Transverse colon (tissue), 4 donors: ENCODE results near the gene RBPJ. TPM values are rescaled to one million over a fixed set of nuclear protein-coding genes. Genes with fewer than 3 reads are reported as not detected.

Experiments used
- DNase-seq: peaks from one replicate; pipeline ENCODE4 v3.0.0-alpha.2; 2019
- H3K27ac ChIP-seq, 4 donors: fragments of 200-600 bp; sonication (generic); 2 replicates each; pipeline ENCODE4 v1.5.1; 2016 to 2018; ENCODE audit warnings: inconsistent platforms in 4 of 4
- H3K27me3 ChIP-seq: fragments of 200-600 bp; sonication (generic); 2 replicates; pipeline ENCODE4 v1.5.1; 2017; ENCODE audit warnings: inconsistent platforms
- H3K36me3 ChIP-seq, 4 donors: fragments of 200-600 bp; sonication (generic); 2 replicates each; pipeline ENCODE4 v1.5.1; 2017 to 2019; ENCODE audit warnings: inconsistent platforms in 4 of 4
- H3K4me1 ChIP-seq, 4 donors: fragments of 200-600 bp; sonication (generic); 2 replicates each; pipeline ENCODE4 v1.5.1; 2017 to 2020; ENCODE audit warnings: inconsistent platforms in 4 of 4
- H3K4me3 ChIP-seq, 4 donors: fragments of 200-600 bp; sonication (generic); 1 replicate in 1 of 4; 2 replicates in 3 of 4; pipeline versions ENCODE4 v1.5.1 to v1.6.1; 2017 to 2019; ENCODE audit warnings: inconsistent platforms in 4 of 4
- H3K9me3 ChIP-seq, 2 donors: fragments of 200-600 bp; sonication (generic); 2 replicates each; pipeline ENCODE4 v1.5.1; 2017 to 2019; ENCODE audit warnings: inconsistent platforms in 2 of 2
- CTCF ChIP-seq, 5 experiments: fragments of 200-600 bp in 3 of 5; fragments of 450-650 bp in 2 of 5; sonication (generic) in 3 of 5; IDR thresholded peaks; 1 replicate in 2 of 5; 2 replicates in 3 of 5; pipeline ENCODE4 v1.5.1; 2016 to 2017; ENCODE audit warnings: antibody characterized with exemption in 5 of 5, inconsistent platforms in 3 of 5, mild to moderate bottlenecking in 2 of 5, moderate library complexity in 1 of 5
- EP300 ChIP-seq: sonication (generic); formaldehyde crosslinking; IDR thresholded peaks from one replicate; pipeline ENCODE4 v1.6.1; 2017; ENCODE audit warnings: antibody characterized with exemption, low read depth
- POLR2A ChIP-seq: fragments of 450-650 bp; IDR thresholded peaks from one replicate; pipeline ENCODE4 v1.6.1; 2016; ENCODE audit warnings: antibody characterized with exemption, mild to moderate bottlenecking, moderate library complexity
- POLR2AphosphoS5 ChIP-seq, 3 donors: sonication (generic); formaldehyde crosslinking; IDR thresholded peaks; one replicate each; pipeline ENCODE4 v1.6.1; 2016; ENCODE audit warnings: antibody characterized with exemption in 3 of 3
- WGBS, 2 donors: methylation state at CpG; one replicate each; pipeline ENCODE4 v1.1.5; 2018; ENCODE audit warnings: low coverage in 1 of 2; 5-methylcytosine and 5-hydroxymethylcytosine counted together
- in situ Hi-C, 4 donors: fragments of 200-750 bp; cut with MboI; loops; one replicate each; pipeline versions ENCODE4 v1.15.0 to v1.15.1; 2017; ENCODE audit warnings: low sequenced_read_pairs in 3 of 4, low pct_ligation_motif_present in 1 of 4, low pct_unique_long_range_greater_than_20kb in 1 of 4
- intact Hi-C: fragments of 100-400 bp; cut with DNase I; formaldehyde crosslinking; loops from one replicate; pipeline ENCODE4 v1.15.1; 2023; ENCODE audit warnings: low total_unique reads
- total RNA-seq, 4 donors: library from RNA; depleted of rRNA; stranded (reverse); fragments of >200 nt; gene quantifications; one replicate each; pipeline ENCODE4 v1.1.0, GENCODE V29; 2016

Gene RBPJ
- total RNA-seq, 4 donors from 2014 or later, result 15.1 to 104 (median 44.6) TPM

DNA sequence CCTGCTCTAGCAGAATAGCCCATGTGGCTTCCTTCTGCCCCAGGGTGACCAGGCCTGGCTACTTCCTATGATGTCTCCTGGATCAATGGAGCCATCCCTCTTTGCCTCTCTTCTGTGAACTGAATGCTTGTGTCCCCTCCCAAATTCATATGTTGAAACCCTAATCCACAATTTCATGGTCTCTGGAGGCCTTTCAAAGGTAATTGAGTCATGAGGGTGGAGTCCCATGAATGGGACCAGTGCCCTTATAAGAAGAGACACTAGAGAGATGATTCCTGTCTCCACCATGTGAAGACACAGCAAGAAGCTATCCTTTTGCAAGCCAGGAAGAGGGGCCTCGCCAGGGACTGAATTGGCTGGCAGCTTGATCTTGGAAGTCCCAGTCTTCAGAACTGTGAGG lies 151.1 kb downstream of the RBPJ start:
- no peaks in the 10 kb centered on the region for H3K9me3 ChIP-seq
- in situ Hi-C loops, result loop anchor here (25.0 kb wide), 1 partner anchor 540 kb away; no protein-coding TSS in a partner anchor
- no peaks in the 10 kb centered on the region for H3K4me1 ChIP-seq
- H3K27ac ChIP-seq, result no peak overlapping the region
- no peak for DNase-seq
- 74 to 80% methylated on average over 1 of the region's 1 CpG for WGBS, 2 donors
- intact Hi-C loops, result no loop called here
- no peaks in the 10 kb centered on the region for H3K27me3 ChIP-seq
- TF ChIP-seq CTCF (IDR thresholded peaks at IDR 0.05) (no peak), EP300 (no peak), POLR2A (no peak), POLR2AphosphoS5 (IDR thresholded peaks at IDR 0.05) (no peak)
- H3K4me3 ChIP-seq, result no peak overlapping the region
- no peaks in the 10 kb centered on the region for H3K36me3 ChIP-seq

DNA sequence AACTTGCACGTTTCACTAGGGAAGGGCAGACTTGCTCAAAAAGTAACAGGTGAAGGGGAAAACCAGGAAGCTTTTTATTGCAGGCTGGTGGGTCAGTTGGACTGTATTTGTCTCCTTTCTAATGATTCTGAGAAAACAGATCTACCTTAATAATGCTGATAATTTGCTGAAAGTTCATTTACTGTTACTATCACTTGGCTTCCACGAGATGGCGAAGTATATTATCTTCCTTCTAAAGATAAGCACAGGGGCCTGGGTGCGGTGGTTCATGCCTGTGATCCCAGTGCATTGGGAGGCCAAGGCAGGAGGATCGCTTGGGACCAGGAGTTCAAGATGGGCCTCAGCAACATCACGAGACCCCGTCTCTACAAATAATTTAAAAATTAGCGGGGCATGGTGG lies 153.1 kb downstream of the RBPJ start:
- Histone ChIP-seq H3K27ac (no peak overlapping the region), H3K4me3 (no peak overlapping the region), H3K27me3 (no peaks in the 10 kb centered on the region), H3K9me3 (no peaks in the 10 kb centered on the region), H3K4me1 (no peaks in the 10 kb centered on the region), H3K36me3 (no peaks in the 10 kb centered on the region)
- in situ Hi-C loops, result loop anchor here (25.0 kb wide), 1 partner anchor 538 kb away; no protein-coding TSS in a partner anchor
- no peak for DNase-seq
- intact Hi-C loops, result no loop called here
- 78 to 85% methylated on average over 4 to 8 of the region's 8 CpGs for WGBS, 2 donors
- TF ChIP-seq POLR2AphosphoS5 (IDR thresholded peaks at IDR 0.05) (no peak), POLR2A (no peak), EP300 (no peak), CTCF (IDR thresholded peaks at IDR 0.05) (no peak)

DNA sequence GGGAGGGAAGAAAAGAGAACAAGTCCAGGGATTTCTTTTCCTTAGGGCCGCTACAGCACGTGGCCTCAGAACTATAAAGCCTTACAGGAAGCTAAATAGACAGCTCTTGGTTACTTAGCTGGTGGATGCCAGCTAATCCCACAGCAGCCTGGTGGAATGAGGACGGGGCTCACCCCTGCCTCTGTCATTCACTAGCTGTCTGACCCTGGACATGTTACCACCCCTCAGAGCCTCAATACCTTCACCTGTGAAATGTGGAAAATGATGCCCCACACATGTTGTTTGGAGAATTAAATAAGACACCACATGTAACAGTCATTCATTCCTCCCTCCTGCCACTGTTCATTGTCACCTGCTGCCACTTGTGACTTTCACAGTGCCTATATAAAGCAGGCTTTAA lies 153.7 kb downstream of the RBPJ start:
- Histone ChIP-seq H3K27me3 (no peaks in the 10 kb centered on the region), H3K36me3 (no peaks in the 10 kb centered on the region), H3K4me1 (no peaks in the 10 kb centered on the region), H3K27ac (no peak overlapping the region), H3K4me3 (no peak overlapping the region), H3K9me3 (no peaks in the 10 kb centered on the region)
- DNase-seq, result no peak
- intact Hi-C loops (no loop called here), in situ Hi-C loops (loop anchor here (25.0 kb wide), 1 partner anchor 538 kb away; no protein-coding TSS in a partner anchor)
- WGBS, 2 donors, result 44% methylated on average over 3 of the region's 3 CpGs; no CpG with 5 or more reads in 1 of the 2 donors
- no peak for TF ChIP-seq POLR2A
- TF ChIP-seq CTCF (IDR thresholded peaks at IDR 0.05), result no peak
- no peak for TF ChIP-seq EP300
- TF ChIP-seq POLR2AphosphoS5 (IDR thresholded peaks at IDR 0.05), result no peak

DNA sequence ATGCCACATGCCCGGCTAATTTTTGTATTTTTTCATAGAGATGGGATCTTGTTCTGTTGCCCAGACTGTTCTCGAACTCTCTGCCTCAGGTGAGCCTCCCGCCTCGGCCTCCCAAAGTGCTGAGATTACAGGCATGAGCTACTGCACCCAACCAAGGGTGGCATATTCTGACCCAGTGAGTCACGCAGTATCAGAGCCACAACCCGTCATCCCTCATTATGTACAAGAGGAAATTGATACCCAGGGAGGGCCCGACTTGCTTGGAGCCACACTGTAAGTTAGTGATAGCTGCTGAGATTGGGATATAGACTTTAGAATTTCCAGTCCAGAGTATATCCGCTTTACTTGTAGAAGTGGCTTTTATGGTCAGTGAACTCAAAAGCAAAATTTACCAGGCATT lies 154.9 kb downstream of the RBPJ start:
- no peaks in the 10 kb centered on the region for H3K9me3 ChIP-seq
- H3K27ac ChIP-seq, result no peak overlapping the region
- WGBS, 2 donors, result 83 to 100% methylated on average over 1 to 8 of the region's 8 CpGs
- TF ChIP-seq CTCF (IDR thresholded peaks at IDR 0.05) (no peak), POLR2AphosphoS5 (IDR thresholded peaks at IDR 0.05) (no peak), POLR2A (no peak), EP300 (no peak)
- DNase-seq, result no peak
- no peaks in the 10 kb centered on the region for H3K4me1 ChIP-seq
- H3K4me3 ChIP-seq, result no peak overlapping the region
- in situ Hi-C loops, result no loop called here
- no peaks in the 10 kb centered on the region for H3K36me3 ChIP-seq
- no peaks in the 10 kb centered on the region for H3K27me3 ChIP-seq
- intact Hi-C loops, result no loop called here
